NCI-H1417 (cell line): ENCODE results near the gene FHOD1.

ENCODE experiments used
- DNase-seq, 3 experiments: peaks; one replicate each; lab custom pipeline; 2025; lab: John Stamatoyannopoulos, UW

The FHOD1 gene

GRCh38 chr16:67191411-67191994 lies 55.8 kb downstream of the FHOD1 start:
- no peak for DNase-seq

- DNase-seq, result peak in 1 of 3 experiments; percentile 7
Observed at GRCh38 chr16:67190448-67191399, 56.6 kb downstream of the FHOD1 start.

- no peak for DNase-seq
Observed at GRCh38 chr16:67190041-67190440, 57.2 kb downstream of the FHOD1 start, which contains the start of gene EXOC3L1. TSS of gene EXOC3L1 (minus strand) at chr16:67190136. CDS start at chr16:67189676, 460 bp downstream.

- no peak for DNase-seq
Observed at GRCh38 chr16:67188798-67189197, 58.5 kb downstream of the FHOD1 start.

GRCh38 chr16:67188323-67188722 lies 59.0 kb downstream of the FHOD1 start:
- DNase-seq, result no peak

GRCh38 chr16:67187175-67187890 lies 59.9 kb downstream of the FHOD1 start:
- no peak for DNase-seq

- DNase-seq, result no peak
Observed at GRCh38 chr16:67186550-67186950, 60.7 kb downstream of the FHOD1 start.

GRCh38 chr16:67185651-67186134 lies 61.6 kb downstream of the FHOD1 start:
- no peak for DNase-seq

GRCh38 chr16:67184995-67185650 lies 62.2 kb downstream of the FHOD1 start:
- peak; percentile 56 to 82 (median 67) for DNase-seq

- DNase-seq, result peak; percentile 39 to 87 (median 85)
Observed at GRCh38 chr16:67184453-67184994, 62.8 kb downstream of the FHOD1 start.

- peak; percentile 92 to 98 (median 97) for DNase-seq
Observed at GRCh38 chr16:67183627-67184452, 63.4 kb downstream of the FHOD1 start, which contains the start of gene MATCAP1. TSS of gene MATCAP1 (minus strand) at chr16:67183963. CDS start at chr16:67180610, 3,353 bp downstream.

- no peak for DNase-seq
Observed at GRCh38 chr16:67183284-67183626, 64.0 kb downstream of the FHOD1 start.

GRCh38 chr16:67182288-67182687 lies 65.0 kb downstream of the FHOD1 start:
- no peak for DNase-seq

GRCh38 chr16:67181346-67181745 lies 65.9 kb downstream of the FHOD1 start:
- DNase-seq, result no peak

GRCh38 chr16:67180166-67180565 lies 67.1 kb downstream of the FHOD1 start:
- no peak for DNase-seq

GRCh38 chr16:67179421-67180080 lies 67.7 kb downstream of the FHOD1 start:
- DNase-seq, result no peak
